ENCODE measurements around the gene LRP1. TPM values are rescaled to one million over a fixed set of nuclear protein-coding genes. Genes with fewer than 3 reads are reported as not detected.

LRP1 gene
- total and polyA plus RNA-seq, 2 experiments from 2014 or later: 26.6 to 145 TPM

- no peak overlapping the region for H3K27ac Mint-ChIP-seq
- H3K27me3 Mint-ChIP-seq (ENCODE audit: insufficient read depth, low read depth, poor library complexity): peaks cover 25% of the 10 kb centered on the region
- Histone ChIP-seq H3K79me2 (replicated peaks; ENCODE audit: insufficient read depth) (no peaks in the 10 kb centered on the region), H3K4me2 (no peak overlapping the region), H3K27me3 (ENCODE audit: insufficient read depth) (no peaks in the 10 kb centered on the region), H3F3A (replicated peaks; ENCODE audit: low read depth) (peaks cover 10% of the 10 kb centered on the region; the same call in 1 of the 2 replicates), H3K9me2 (ENCODE audit: insufficient read depth) (no peaks in the 10 kb centered on the region), H3K36me3 (ENCODE audit: insufficient read depth) (no peaks in the 10 kb centered on the region), H3K4me3 (no peak overlapping the region), H2AFZ (no peak overlapping the region), H3K27ac (ENCODE audit: low read depth) (no peak overlapping the region), H4K20me1 (replicated peaks; ENCODE audit: insufficient read depth) (no peaks in the 10 kb centered on the region; the same call in 1 of the 2 replicates), H3K4me1 (ENCODE audit: insufficient read depth) (peaks cover 27% of the 10 kb centered on the region)
- DNase-seq (ENCODE audit: low spot score) (no peak), ATAC-seq (no peak)
- H3K4me3 Mint-ChIP-seq: no peak overlapping the region
- peaks cover 46% of the 10 kb centered on the region for H3K36me3 Mint-ChIP-seq (ENCODE audit: low read depth)
- peaks cover 38% of the 10 kb centered on the region for H3K4me1 Mint-ChIP-seq
- H3K9me3 Mint-ChIP-seq: no peaks in the 10 kb centered on the region
- TF ChIP-seq POLR2AphosphoS5 (IDR thresholded peaks at IDR 0.05; ENCODE audit: low read depth) (no peak), JUNB (IDR thresholded peaks at IDR 0.05; ENCODE audit: unreplicated experiment) (no peak), ETS1 (IDR thresholded peaks at IDR 0.05) (no peak), STAT1 (IDR thresholded peaks at IDR 0.05; ENCODE audit: unreplicated experiment) (no peak), CTCF (conservative IDR thresholded peaks at IDR 0.05; ENCODE audit: low read depth in 2 of 2) (no peak), ZNF331 (CRISPR knock-in tag; IDR thresholded peaks at IDR 0.05; ENCODE audit: low read depth) (no peak), EZH2 (IDR thresholded peaks at IDR 0.05; ENCODE audit: low read depth, unreplicated experiment) (no peak), CREB1 (CRISPR knock-in tag; IDR thresholded peaks at IDR 0.05; ENCODE audit: low read depth) (no peak), EZH2phosphoT487 (IDR thresholded peaks at IDR 0.05; ENCODE audit: unreplicated experiment) (no peak), ZNF114 (CRISPR knock-in tag; IDR thresholded peaks at IDR 0.05) (no peak), REST (IDR thresholded peaks at IDR 0.05; ENCODE audit: unreplicated experiment) (no peak)
- TF ChIP-seq, protein P1, sequence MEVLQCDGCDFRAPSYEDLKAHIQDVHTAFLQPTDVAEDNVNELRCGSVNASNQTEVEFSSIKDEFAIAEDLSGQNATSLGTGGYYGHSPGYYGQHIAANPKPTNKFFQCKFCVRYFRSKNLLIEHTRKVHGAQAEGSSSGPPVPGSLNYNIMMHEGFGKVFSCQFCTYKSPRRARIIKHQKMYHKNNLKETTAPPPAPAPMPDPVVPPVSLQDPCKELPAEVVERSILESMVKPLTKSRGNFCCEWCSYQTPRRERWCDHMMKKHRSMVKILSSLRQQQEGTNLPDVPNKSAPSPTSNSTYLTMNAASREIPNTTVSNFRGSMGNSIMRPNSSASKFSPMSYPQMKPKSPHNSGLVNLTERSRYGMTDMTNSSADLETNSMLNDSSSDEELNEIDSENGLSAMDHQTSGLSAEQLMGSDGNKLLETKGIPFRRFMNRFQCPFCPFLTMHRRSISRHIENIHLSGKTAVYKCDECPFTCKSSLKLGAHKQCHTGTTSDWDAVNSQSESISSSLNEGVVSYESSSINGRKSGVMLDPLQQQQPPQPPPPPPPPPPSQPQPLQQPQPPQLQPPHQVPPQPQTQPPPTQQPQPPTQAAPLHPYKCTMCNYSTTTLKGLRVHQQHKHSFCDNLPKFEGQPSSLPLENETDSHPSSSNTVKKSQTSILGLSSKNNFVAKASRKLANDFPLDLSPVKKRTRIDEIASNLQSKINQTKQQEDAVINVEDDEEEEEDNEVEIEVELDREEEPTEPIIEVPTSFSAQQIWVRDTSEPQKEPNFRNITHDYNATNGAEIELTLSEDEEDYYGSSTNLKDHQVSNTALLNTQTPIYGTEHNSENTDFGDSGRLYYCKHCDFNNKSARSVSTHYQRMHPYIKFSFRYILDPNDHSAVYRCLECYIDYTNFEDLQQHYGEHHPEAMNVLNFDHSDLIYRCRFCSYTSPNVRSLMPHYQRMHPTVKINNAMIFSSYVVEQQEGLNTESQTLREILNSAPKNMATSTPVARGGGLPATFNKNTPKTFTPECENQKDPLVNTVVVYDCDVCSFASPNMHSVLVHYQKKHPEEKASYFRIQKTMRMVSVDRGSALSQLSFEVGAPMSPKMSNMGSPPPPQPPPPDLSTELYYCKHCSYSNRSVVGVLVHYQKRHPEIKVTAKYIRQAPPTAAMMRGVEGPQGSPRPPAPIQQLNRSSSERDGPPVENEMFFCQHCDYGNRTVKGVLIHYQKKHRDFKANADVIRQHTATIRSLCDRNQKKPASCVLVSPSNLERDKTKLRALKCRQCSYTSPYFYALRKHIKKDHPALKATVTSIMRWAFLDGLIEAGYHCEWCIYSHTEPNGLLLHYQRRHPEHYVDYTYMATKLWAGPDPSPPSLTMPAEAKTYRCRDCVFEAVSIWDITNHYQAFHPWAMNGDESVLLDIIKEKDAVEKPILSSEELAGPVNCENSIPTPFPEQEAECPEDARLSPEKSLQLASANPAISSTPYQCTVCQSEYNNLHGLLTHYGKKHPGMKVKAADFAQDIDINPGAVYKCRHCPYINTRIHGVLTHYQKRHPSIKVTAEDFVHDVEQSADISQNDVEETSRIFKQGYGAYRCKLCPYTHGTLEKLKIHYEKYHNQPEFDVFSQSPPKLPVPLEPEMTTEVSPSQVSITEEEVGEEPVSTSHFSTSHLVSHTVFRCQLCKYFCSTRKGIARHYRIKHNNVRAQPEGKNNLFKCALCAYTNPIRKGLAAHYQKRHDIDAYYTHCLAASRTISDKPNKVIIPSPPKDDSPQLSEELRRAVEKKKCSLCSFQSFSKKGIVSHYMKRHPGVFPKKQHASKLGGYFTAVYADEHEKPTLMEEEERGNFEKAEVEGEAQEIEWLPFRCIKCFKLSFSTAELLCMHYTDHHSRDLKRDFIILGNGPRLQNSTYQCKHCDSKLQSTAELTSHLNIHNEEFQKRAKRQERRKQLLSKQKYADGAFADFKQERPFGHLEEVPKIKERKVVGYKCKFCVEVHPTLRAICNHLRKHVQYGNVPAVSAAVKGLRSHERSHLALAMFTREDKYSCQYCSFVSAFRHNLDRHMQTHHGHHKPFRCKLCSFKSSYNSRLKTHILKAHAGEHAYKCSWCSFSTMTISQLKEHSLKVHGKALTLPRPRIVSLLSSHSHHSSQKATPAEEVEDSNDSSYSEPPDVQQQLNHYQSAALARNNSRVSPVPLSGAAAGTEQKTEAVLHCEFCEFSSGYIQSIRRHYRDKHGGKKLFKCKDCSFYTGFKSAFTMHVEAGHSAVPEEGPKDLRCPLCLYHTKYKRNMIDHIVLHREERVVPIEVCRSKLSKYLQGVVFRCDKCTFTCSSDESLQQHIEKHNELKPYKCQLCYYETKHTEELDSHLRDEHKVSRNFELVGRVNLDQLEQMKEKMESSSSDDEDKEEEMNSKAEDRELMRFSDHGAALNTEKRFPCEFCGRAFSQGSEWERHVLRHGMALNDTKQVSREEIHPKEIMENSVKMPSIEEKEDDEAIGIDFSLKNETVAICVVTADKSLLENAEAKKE (CRISPR knock-in tag; IDR thresholded peaks at IDR 0.05): no peak
Observed at GRCh38 chr12:57097554-57097835, 30.8 kb upstream of the LRP1 start.
